Muscle of arm (tissue), 12 donors: ENCODE measurements around the gene TTC22. TPM values are rescaled to one million over a fixed set of nuclear protein-coding genes. Genes with fewer than 3 reads are reported as not detected.

Experiments used
- DNase-seq: peaks from one replicate; pipeline ENCODE4 v3.0.0-alpha.2; 2013
- polyA plus RNA-seq, 12 donors: library from polyadenylated mRNA; unstranded; fragments of 120-200 nt; gene quantifications; one replicate each; pipeline ENCODE4 v1.2.1, GENCODE V29; 2013; ENCODE audit not compliant: insufficient read length in 12 of 12

Gene TTC22
- polyA plus RNA-seq, 12 donors = 0.08 to 5.8 (median 0.14) TPM; not detected in 3

GRCh38 chr1:54754486-54755285 is 46.4 kb downstream of the TTC22 start:
- no peak for DNase-seq

GRCh38 chr1:54754045-54754444 is 47.1 kb downstream of the TTC22 start:
- no peak for DNase-seq

GRCh38 chr1:54751426-54751825 is 49.7 kb downstream of the TTC22 start:
- no peak for DNase-seq

- no peak for DNase-seq
Observed at GRCh38 chr1:54750596-54750995, 50.5 kb downstream of the TTC22 start.

GRCh38 chr1:54748094-54748835 is 52.9 kb downstream of the TTC22 start:
- no peak for DNase-seq

- no peak for DNase-seq
Observed at GRCh38 chr1:54745864-54746263, 55.3 kb downstream of the TTC22 start.

GRCh38 chr1:54745274-54745673 is 55.8 kb downstream of the TTC22 start:
- no peak for DNase-seq

GRCh38 chr1:54744696-54745095 is 56.4 kb downstream of the TTC22 start:
- DNase-seq = no peak

- no peak for DNase-seq
Observed at GRCh38 chr1:54743416-54744226, 57.5 kb downstream of the TTC22 start.

- DNase-seq = peak; percentile 9
Observed at GRCh38 chr1:54742282-54742681, 58.8 kb downstream of the TTC22 start.

GRCh38 chr1:54741531-54741930 is 59.6 kb downstream of the TTC22 start:
- no peak for DNase-seq

- DNase-seq = no peak
Observed at GRCh38 chr1:54738244-54738643, 62.9 kb downstream of the TTC22 start.

GRCh38 chr1:54736685-54737084 is 64.4 kb downstream of the TTC22 start:
- DNase-seq = no peak

Other genes starting within 250 kb of the TTC22 start
- 1 to 10 TPM in 1 of 12 donors, under 1 TPM in 9, not detected in 2; 0.15 to 1.1 (median 0.38) TPM for gene FAM151A, start 177.8 kb downstream of the TTC22 start, polyA plus RNA-seq
- gene MROH7, start 159.5 kb downstream of the TTC22 start, polyA plus RNA-seq = 10 to 100 TPM in 2 of 12 donors, 1 to 10 TPM in 9, not detected in 1; 1.5 to 12.7 (median 4.2) TPM
- gene TTC4, start 85.5 kb downstream of the TTC22 start, polyA plus RNA-seq = 10 to 100 TPM in 11 of 12 donors, not detected in 1; 23.1 to 33.9 (median 28.2) TPM
- gene PARS2, start 36.8 kb downstream of the TTC22 start, polyA plus RNA-seq = 1 to 10 TPM in 10 of 12 donors, not detected in 2; 3.6 to 5.4 (median 4.6) TPM
- 10 to 100 TPM in 11 of 12 donors, not detected in 1; 15.9 to 40.1 (median 28.4) TPM for gene DHCR24, start 85.9 kb upstream of the TTC22 start, polyA plus RNA-seq
- under 1 TPM in 2 of 12 donors, not detected in 10; 0.18 to 0.23 TPM for gene TMEM61, start 179.3 kb upstream of the TTC22 start, polyA plus RNA-seq
- gene BSND, start 197.6 kb upstream of the TTC22 start, polyA plus RNA-seq = under 1 TPM in 6 of 12 donors, not detected in 6; 0.03 to 0.07 (median 0.05) TPM
- gene PCSK9, start 238.2 kb upstream of the TTC22 start, polyA plus RNA-seq = 10 to 100 TPM in 2 of 12 donors, 1 to 10 TPM in 9, not detected in 1; 2.9 to 23.1 (median 4.7) TPM